Activated T-cell treated with anti-CD3 and anti-CD28 coated beads for 48 hours (primary cell): Measurements from ENCODE around the gene UGT8.
"Not testable (repeated sequence)": the region's sequence is repeated elsewhere in the genome, so short reads cannot be mapped to it uniquely, and the experiment has no call there.

Experiments used
- DNase-seq: peaks from one replicate; pipeline ENCODE4 v3.0.0-alpha.2; 2020; ENCODE audit warnings: low read depth

UGT8 gene

DNA sequence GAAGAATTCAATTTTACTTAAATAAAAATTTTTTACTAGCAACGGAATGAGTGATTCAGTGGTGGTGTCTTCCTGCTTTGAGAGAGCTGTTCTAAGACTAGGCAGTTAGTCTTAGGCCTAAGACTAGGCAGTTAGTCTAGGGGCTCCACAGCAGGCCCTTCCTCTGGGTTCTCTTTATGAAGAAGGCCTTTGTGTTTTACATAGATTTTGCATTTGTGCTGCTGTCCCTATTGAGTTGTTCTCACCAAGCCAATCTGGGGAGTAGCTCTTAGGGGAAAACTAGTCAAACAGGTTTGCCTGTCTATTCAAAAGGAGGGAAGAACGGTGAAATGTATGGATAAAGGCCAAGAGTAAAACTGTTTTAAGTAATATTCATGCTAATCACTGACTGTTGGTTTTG, 7.6 kb downstream of the UGT8 start:
- no peak for DNase-seq

DNA sequence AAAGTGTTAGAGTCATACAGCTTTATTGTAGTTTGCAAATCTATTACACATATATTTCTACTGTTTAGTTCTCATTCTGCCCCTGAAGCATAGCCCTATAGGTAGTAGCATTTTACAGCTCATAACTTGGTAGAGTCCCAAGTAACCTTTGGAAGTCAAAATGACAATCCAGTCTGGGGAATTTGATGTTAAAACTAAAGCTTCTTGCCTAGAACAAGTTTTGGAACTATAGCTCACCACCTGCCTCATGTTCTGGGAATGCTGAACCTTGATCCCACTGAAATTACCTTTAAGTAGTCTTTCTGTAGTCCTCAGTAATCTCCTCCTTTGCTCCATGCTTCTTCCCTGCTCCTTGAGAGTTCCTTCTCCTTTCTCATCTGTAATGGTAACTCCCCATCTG, 8.4 kb downstream of the UGT8 start:
- no peak for DNase-seq

DNA sequence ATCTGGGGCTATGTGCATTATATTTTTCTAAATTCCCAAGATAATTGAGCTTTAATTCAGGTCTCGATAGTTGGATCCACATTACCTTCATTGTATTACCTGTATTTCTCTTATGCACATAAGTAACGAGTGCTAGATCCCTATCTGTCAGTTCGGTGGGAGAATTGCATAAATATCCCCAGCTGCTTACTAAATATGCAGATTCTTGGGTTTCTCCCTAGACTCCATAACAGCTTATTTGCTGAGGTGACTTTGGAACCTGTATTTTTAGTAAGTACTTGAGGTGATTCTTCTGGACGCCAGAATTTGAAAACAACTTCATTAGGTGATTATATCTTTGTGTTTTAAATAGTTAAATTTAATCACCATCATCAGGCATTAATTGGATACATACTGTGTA, 15.0 kb downstream of the UGT8 start:
- no peak for DNase-seq

DNA sequence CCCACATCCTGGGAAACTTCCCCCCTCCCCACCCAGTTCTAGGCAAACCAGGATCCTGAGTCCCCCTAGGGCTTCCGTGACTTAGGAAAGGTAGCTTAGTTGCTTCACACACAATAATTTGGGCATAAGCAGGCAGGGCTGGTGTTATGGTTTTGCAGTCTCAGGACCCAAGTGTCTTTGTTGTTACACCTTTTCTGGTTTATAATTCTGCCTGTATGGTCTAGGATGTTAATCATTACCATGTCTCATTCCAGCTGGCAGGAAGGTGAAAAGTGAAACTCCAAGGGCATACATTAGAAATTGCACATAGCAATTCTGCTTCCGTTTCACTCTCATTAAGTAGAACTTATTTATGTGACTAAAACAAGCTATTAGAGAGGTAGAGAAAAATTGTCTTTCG, 16.8 kb downstream of the UGT8 start:
- DNase-seq, result no peak

DNA sequence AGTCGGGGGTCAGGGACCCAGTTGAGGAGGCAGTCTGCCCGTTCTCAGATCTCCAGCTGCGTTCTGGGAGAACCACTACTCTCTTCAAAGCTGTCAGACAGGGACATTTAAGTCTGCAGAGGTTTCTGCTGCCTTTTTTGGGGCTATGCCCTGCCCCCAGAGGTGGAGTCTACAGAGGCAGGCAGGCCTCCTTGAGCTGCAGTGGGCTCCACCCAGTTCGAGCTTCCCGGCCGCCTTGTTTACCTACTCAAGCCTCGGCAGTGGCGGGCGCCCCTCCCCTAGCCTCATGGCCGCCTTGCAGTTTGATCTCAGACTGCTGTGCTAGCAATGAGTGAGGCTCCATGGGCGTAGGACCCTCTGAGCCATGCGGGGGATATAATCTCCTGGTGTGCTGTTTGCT, 17.4 kb downstream of the UGT8 start:
- DNase-seq, result not testable (repeated sequence)

GRCh38 chr4:114626196-114626595, 27.6 kb downstream of the UGT8 start:
- no peak for DNase-seq

GRCh38 chr4:114636192-114636935, 37.8 kb downstream of the UGT8 start:
- no peak for DNase-seq

DNA sequence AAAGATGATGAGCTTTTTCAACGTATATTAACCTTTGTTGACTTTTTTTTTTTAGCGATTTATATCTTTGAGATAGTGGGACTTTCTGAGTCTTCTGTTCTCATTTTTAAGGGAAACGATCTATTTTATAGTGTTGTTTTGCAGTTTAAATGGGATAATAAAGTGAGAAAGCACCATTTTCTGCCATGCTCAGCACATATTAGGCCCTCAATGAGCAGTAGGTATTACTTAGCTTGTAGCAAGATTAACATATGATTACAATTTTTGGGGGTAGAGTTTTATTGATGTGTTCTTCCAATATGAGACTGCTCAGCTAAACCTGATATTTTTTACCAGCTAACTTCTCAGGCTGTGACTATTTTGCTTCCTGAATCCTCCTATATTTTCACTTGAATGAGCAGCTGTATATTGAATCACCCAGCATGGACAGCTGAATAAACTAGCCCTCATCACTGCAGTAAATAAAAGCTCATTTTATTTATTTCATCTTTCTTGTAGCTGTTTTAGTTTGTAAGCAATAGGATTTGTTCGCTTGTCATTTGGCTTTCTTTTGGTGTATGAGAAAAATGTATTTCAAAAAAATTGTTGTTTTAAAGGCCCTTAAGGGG, 43.7 kb downstream of the UGT8 start:
- no peak for DNase-seq

GRCh38 chr4:114649908-114650307, 51.3 kb downstream of the UGT8 start:
- DNase-seq, result no peak

- no peak for DNase-seq
These were observed 55.1 kb downstream of the UGT8 start for GRCh38 chr4:114653675-114654074.

- no peak for DNase-seq
These were observed 56.0 kb downstream of the UGT8 start for GRCh38 chr4:114654592-114654991.

DNA sequence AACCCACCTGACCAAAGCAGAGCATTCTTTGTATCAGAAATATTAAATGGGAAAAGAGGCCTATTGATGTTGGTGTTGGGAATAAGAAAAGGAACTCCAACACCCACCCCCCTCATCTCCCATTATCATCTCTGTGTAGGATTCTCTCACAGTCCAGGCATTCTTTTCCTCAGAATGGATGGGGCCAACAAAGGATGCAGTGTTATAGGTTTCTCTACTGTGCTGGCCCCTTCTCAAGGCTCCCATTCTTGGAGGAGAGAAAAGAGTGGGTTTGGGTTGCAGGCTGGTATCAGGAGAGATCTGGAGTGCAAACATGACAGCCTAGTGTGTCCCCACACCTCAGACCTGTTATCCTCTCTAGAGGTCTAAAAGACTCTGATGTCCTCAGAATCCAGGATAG, 59.6 kb downstream of the UGT8 start:
- no peak for DNase-seq

DNA sequence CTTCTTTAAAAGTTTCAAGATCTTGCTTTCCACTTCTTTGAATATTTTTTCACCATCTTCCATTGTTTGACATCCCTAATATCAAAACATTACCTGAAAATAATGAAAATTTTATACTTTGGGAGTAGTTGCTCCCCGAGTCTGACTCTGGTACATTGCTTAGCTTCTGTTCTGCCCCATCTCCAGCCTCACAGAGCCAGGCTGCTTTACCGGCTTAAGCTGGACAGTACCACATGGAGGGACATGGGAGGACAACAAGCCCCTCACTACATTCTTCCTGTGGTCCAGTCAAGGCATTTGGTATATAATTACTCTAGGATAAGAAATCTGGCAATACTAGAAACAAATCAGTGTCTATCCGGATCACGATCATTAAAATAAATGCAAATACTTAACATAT, 60.2 kb downstream of the UGT8 start:
- no peak for DNase-seq

GRCh38 chr4:114659386-114660008, 60.9 kb downstream of the UGT8 start:
- peak; percentile 3 for DNase-seq

- DNase-seq, result no peak
These were observed 64.5 kb downstream of the UGT8 start for GRCh38 chr4:114663083-114663482.

DNA sequence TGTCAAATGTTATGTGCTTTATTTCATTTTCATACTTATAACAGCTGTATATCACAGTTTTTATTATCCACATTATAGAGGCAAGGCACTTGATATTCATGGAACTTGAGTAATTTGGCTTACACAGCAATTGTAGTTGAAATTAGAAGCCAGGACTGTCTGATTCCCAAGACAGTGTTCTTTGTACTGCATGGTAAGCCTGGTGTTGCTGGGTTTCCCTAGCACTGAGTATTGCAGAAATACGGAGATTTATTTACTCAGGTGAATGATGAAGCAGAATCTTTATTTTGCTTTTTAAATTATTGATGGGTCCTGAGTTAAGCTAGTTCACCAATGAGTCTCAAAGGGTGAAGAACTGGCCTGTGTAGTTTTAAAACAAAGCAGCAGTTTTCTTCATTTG, 70.0 kb downstream of the UGT8 start:
- DNase-seq, result no peak

GRCh38 chr4:114670733-114671132, 72.1 kb downstream of the UGT8 start:
- not testable (repeated sequence) for DNase-seq

GRCh38 chr4:114673306-114673705, 74.7 kb downstream of the UGT8 start:
- DNase-seq, result no peak

- no peak for DNase-seq
These were observed 75.5 kb downstream of the UGT8 start for GRCh38 chr4:114674080-114674479.

DNA sequence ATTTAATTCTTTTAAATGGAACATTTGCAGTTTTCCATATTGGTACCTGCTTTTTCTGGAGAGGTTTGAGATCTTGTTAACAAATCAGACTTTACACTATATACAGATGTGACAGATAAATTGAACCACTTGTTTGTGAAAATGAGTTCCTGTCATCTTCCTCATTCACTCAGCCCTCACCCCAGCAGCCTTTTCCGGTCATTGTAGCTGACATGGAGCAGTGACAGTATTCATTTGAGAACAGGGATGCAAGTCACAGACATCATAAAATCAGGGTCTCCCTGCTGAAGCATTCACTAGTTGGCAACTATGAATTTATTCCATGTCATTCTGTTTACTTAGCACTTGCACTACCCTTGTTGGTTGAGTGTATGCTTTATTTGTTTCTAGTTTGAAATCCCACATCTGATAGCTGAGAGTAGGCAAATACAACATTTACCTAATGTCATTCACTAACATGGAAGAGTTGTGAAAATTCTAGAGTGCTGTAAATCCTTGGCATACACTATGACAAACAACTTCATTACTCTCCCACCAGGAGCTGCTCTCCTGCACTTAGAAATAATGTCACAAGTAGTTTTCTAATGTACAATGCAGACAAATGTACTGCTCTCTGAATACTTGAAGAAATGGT, 78.9 kb downstream of the UGT8 start:
- DNase-seq, result no peak

DNA sequence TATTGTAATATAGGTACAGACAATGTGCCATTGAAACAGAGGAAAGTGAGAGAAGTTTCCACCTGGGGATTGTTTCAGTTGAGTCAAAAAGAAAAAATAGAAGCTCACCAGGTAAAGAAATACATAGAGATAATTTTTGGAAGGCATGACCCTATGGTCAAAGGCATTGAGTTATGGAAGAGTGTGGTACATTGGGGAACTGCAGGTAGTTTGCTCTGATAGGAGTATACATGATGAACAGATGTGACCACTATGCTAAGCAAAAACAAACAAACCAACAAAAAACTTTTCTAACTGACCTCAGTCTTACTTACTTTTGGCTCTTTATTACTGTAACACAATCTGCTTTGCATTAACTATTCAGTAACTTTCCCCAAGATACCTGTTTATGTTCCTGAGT, 85.9 kb downstream of the UGT8 start:
- no peak for DNase-seq

DNA sequence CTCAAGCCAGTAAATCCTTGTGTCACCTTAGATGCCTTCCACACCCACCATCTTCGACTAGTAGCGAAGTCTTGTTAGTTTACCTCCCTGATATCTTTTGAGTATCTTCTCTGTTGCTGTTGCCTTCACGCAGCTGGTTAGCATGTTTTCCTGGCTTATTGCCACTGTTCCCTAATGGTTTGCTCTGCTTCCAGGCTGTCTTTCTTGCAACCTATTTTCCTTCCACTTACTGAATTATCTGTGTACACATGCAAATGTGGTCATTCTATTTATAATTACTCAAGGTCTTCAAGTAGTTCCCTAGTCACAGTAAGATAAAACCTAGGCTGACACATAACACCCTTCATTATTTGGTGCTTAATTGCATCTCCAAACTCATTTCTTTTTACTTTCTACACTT, 89.5 kb downstream of the UGT8 start:
- DNase-seq, result no peak

DNA sequence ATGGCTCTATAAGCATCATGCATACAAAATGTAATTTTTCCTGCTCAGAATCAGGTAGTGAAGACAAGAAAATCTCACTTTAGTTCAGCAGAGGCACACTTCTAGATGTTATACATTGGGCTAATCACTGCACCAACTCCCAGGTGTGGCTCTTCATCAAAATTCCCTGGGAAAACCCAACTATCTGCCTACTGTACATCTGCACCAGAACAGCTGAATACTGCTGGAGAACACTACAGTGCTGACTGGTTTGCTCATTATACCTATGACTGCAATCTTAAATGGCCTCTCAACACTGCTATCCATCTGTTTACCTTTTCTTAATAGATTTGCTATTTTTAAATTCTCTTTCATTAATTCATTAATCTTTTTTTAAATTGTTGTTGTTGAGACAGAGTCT, 92.0 kb downstream of the UGT8 start:
- no peak for DNase-seq
